Measurements from ENCODE around the gene GNS.

Gene GNS

DNA sequence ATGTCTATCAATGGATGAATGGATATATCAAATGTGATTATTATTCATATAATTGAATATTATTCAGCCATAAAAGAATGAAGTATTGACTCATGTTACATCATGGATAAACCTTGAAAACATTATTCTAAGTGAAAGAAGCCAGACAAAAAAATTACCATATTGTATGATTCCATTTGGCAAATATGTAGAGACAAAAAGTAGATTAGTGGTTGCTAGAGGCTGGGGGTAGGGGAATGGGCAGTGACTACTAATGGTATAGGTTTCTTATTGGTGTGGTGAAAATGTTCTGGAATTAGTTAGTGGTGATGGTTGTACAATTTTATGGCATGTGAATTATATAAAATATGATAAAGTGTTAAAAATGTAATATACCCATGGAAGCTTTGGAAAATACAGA lies 31.8 kb upstream of the GNS start:
- Histone ChIP-seq H3K36me3 (ENCODE audit: control insufficient read depth in 4 of 4, insufficient read depth in 4 of 4, low read length in 3 of 4) (no peaks in the 10 kb centered on the region), H3K27me3 (replicated peaks in 2 of 5; ENCODE audit: control insufficient read depth in 4 of 5, insufficient read depth in 5 of 5, low read length in 4 of 5) (no peaks in the 10 kb centered on the region), H3K27ac (ENCODE audit: insufficient read depth in 1 of 2, low read depth in 1 of 2, low read length in 2 of 2, poor library complexity in 1 of 2, severe bottlenecking in 2 of 2) (no peak overlapping the region), H3K4me1 (ENCODE audit: control extremely low read depth in 1 of 4, control insufficient read depth in 4 of 4, insufficient read depth in 4 of 4, low read length in 3 of 4) (no peaks in the 10 kb centered on the region), H3K4me3 (ENCODE audit: control insufficient read depth in 1 of 7, extremely low read depth in 1 of 7, insufficient read depth in 4 of 7, low read depth in 2 of 7, low read length in 6 of 7) (no peak overlapping the region), H3K9me3 (ENCODE audit: control extremely low read depth in 1 of 5, control insufficient read depth in 4 of 5, insufficient read depth in 2 of 5, low read depth in 1 of 5, low read length in 4 of 5) (no peaks in the 10 kb centered on the region)
- ChIA-PET CTCF (interaction anchor here (2.1 kb wide), 1 partner anchor 9 kb away, joined by 8 read pairs; no protein-coding TSS in a partner anchor), POLR2A (no interaction called here)
- DNase-seq = no peak

DNA sequence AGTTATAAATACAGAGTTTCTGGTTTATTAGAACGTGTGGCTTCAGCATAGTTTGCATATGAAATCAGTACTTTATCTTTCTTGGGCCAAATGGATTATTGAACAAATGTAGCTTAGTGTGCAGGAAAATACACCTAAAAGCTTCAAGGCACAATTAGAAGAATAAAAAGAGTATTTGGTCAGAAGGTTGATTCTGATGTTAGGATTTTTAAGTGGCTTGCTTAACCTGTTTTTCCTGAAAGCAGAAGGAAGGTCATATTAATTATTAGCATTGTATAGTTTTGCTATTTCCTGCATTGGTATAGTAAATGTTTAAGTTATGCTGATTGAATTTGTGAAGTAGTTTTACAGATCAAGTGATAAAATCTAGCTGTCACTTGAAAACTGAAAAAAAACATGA lies 31.0 kb upstream of the GNS start:
- 100% methylated on average over 1 of the region's 1 CpG for WGBS (ENCODE audit: insufficient coverage)

DNA sequence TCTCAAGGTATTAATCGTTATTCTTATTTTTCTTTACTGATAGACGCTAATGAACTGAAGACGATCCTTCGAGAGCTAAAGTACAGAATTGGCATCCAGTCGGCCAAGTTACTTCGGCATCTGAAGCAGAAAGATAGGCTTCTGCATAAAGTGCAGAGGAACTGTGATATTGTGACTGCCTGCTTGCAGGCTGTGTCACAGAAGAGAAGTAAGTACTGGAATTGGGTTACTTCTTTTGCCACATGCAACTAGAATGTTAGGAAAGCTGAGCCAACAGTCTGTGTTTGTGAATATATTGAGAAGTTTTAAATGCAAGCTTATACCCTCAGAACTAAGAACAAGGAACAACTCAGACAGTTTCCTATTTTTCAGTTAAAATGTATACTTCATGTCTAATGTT lies 26.6 kb upstream of the GNS start:
- no peak overlapping the region for H3K27ac ChIP-seq (ENCODE audit: insufficient read depth in 1 of 2, low read depth in 1 of 2, low read length in 2 of 2, poor library complexity in 1 of 2, severe bottlenecking in 2 of 2)
- H3K27me3 ChIP-seq (replicated peaks in 2 of 5; ENCODE audit: control insufficient read depth in 4 of 5, insufficient read depth in 5 of 5, low read length in 4 of 5) = peaks cover 2 to 19% (median 14%) of the 10 kb centered on the region in 5 experiments
- peaks cover 6 to 20% (median 18%) of the 10 kb centered on the region in 4 experiments for H3K4me1 ChIP-seq (ENCODE audit: control extremely low read depth in 1 of 4, control insufficient read depth in 4 of 4, insufficient read depth in 4 of 4, low read length in 3 of 4)
- WGBS (ENCODE audit: insufficient coverage) = 98% methylated on average over 6 of the region's 6 CpGs
- no peak overlapping the region for H3K4me3 ChIP-seq (ENCODE audit: control insufficient read depth in 1 of 7, extremely low read depth in 1 of 7, insufficient read depth in 4 of 7, low read depth in 2 of 7, low read length in 6 of 7)
- ChIA-PET POLR2A (no interaction called here), CTCF (interaction anchor here (4.1 kb wide), 1 partner anchor 11 kb away, joined by 24 read pairs; no protein-coding TSS in a partner anchor)
- no peaks in the 10 kb centered on the region for H3K36me3 ChIP-seq (ENCODE audit: control insufficient read depth in 4 of 4, insufficient read depth in 4 of 4, low read length in 3 of 4)
- no peaks in the 10 kb centered on the region for H3K9me3 ChIP-seq (ENCODE audit: control extremely low read depth in 1 of 5, control insufficient read depth in 4 of 5, insufficient read depth in 2 of 5, low read depth in 1 of 5, low read length in 4 of 5)
- no peak for DNase-seq

More for the DNA sequence above, 31.0 kb upstream of the GNS start:
- Histone ChIP-seq H3K36me3 (ENCODE audit: control insufficient read depth in 4 of 4, insufficient read depth in 4 of 4, low read length in 3 of 4) (no peaks in the 10 kb centered on the region), H3K4me3 (ENCODE audit: control insufficient read depth in 1 of 7, extremely low read depth in 1 of 7, insufficient read depth in 4 of 7, low read depth in 2 of 7, low read length in 6 of 7) (no peak overlapping the region), H3K4me1 (ENCODE audit: control extremely low read depth in 1 of 4, control insufficient read depth in 4 of 4, insufficient read depth in 4 of 4, low read length in 3 of 4) (no peaks in the 10 kb centered on the region), H3K27ac (ENCODE audit: insufficient read depth in 1 of 2, low read depth in 1 of 2, low read length in 2 of 2, poor library complexity in 1 of 2, severe bottlenecking in 2 of 2) (no peak overlapping the region), H3K27me3 (replicated peaks in 2 of 5; ENCODE audit: control insufficient read depth in 4 of 5, insufficient read depth in 5 of 5, low read length in 4 of 5) (peaks cover 0 to 2% (median 0%) of the 10 kb centered on the region in 5 experiments), H3K9me3 (ENCODE audit: control extremely low read depth in 1 of 5, control insufficient read depth in 4 of 5, insufficient read depth in 2 of 5, low read depth in 1 of 5, low read length in 4 of 5) (no peaks in the 10 kb centered on the region)
- ChIA-PET CTCF (interaction anchor here (1.6 to 2.1 kb wide), 2 partner anchors 8 to 12 kb away, joined by 5 to 8 read pairs; no protein-coding TSS in a partner anchor), POLR2A (no interaction called here)
- DNase-seq = no peak

DNA sequence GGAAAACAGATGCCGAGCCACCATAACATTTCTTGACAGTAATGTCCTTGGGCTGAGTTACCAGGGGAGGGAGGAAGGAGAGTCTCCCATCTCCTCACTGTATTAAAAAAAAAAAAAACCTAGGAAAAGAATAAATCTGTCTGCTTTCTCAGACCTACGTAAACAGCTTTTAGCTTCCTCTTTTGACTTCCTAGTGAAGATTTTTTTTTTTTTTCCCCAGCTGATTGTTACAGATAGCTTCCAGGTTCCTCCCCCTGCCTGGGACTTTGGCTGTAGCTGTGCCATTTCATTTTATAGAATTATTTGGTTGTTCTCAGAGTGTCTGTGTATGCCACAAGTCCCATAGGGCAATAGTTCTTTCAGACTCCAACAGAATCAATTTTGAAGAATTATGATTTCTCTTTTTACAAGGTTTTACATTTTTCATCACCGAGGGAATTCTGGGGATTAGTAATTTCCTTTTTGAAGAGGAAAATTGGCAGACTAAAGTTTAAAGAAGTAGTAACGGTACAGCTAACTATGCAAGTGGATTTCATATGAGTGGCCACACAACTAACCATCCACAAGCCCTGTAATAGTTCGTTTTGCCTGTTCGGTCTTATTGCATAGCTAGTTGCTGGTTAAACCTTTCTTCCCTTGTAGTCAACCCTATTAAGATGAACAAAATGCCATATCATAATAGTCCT lies 23.1 kb upstream of the GNS start:
- POLR2A ChIA-PET = interaction anchor here (0.6 to 1.0 kb wide), 2 partner anchors 16 to 25 kb away, joined by 3 to 7 read pairs; no protein-coding TSS in a partner anchor
- no peak overlapping the region for H3K27ac ChIP-seq (ENCODE audit: insufficient read depth in 1 of 2, low read depth in 1 of 2, low read length in 2 of 2, poor library complexity in 1 of 2, severe bottlenecking in 2 of 2)
- H3K27me3 ChIP-seq (replicated peaks in 2 of 5; ENCODE audit: control insufficient read depth in 4 of 5, insufficient read depth in 5 of 5, low read length in 4 of 5) = peaks cover 12 to 47% (median 24%) of the 10 kb centered on the region in 5 experiments

DNA sequence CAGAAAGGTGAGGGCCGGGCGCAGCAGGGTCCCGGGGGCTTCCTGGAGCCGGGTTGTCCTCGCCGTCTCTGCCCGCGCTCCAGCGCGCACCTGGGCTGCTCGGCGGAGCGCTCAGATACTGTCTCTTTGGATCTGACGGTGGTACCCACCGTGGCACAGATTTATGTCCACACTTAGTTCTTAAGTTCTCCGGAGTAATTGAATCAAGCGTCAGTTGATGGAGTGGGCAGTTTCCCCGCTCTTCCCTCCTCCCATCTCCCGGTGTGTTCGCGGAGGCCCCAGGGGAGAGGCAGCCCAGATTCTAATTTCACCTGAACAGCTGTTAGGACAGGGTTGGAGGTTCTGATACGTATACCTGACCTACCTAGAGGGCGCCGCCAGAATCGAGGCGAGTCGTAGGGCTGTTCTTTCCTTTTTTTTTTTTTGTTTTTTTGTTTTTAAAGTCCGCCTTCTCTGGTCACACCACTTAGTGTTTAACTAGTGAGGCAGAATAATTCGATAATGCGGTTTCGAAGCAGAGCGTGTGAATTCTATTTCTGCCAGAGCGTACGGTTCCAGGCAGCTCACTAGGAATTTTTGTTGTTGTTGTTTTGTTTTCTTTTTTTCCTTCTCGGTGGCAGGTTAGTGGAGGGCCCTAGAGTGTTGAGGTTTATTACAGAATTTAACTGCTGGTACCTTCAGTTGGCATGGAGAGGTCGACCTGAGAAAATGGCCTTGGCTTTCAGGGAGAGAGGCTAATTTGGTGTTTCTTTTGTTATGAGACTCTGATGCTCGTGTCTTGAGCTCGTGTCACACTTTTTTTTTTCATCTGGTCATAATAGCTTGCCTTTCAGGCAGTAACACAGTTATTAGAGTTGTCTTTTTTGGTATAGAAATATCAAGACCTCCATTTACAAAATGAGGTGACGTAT lies 22.3 kb upstream of the GNS start:
- H3K4me3 ChIP-seq (ENCODE audit: control insufficient read depth in 1 of 7, extremely low read depth in 1 of 7, insufficient read depth in 4 of 7, low read depth in 2 of 7, low read length in 6 of 7) = peak overlapping the region in 6 of 7 experiments; percentile 32 to 72 (median 55)
- ChIA-PET POLR2A (no interaction called here), CTCF (interaction anchor here (0.7 to 4.4 kb wide), 6 partner anchors 10 to 826 kb away, joined by 3 to 23 read pairs (median 6); no protein-coding TSS in a partner anchor)
- 4% methylated on average over 27 of the region's 39 CpGs for WGBS (ENCODE audit: insufficient coverage)
- H3K9me3 ChIP-seq (ENCODE audit: control extremely low read depth in 1 of 5, control insufficient read depth in 4 of 5, insufficient read depth in 2 of 5, low read depth in 1 of 5, low read length in 4 of 5) = peaks cover 0 to 11% (median 0%) of the 10 kb centered on the region in 5 experiments
- H3K4me1 ChIP-seq (ENCODE audit: control extremely low read depth in 1 of 4, control insufficient read depth in 4 of 4, insufficient read depth in 4 of 4, low read length in 3 of 4) = peaks cover 6 to 29% (median 26%) of the 10 kb centered on the region in 4 experiments
- no peaks in the 10 kb centered on the region for H3K36me3 ChIP-seq (ENCODE audit: control insufficient read depth in 4 of 4, insufficient read depth in 4 of 4, low read length in 3 of 4)
- H3K27ac ChIP-seq (ENCODE audit: insufficient read depth in 1 of 2, low read depth in 1 of 2, low read length in 2 of 2, poor library complexity in 1 of 2, severe bottlenecking in 2 of 2) = no peak overlapping the region
- DNase-seq = peak in 2 of 3 donors; percentile 9 to 22
- H3K27me3 ChIP-seq (replicated peaks in 2 of 5; ENCODE audit: control insufficient read depth in 4 of 5, insufficient read depth in 5 of 5, low read length in 4 of 5) = peaks cover 15 to 47% (median 24%) of the 10 kb centered on the region in 5 experiments

More for the DNA sequence above, 23.1 kb upstream of the GNS start:
- CTCF ChIA-PET = interaction anchor here (0.7 to 4.4 kb wide), 6 partner anchors 9 to 825 kb away, joined by 3 to 23 read pairs (median 6); no protein-coding TSS in a partner anchor
- Histone ChIP-seq H3K9me3 (ENCODE audit: control extremely low read depth in 1 of 5, control insufficient read depth in 4 of 5, insufficient read depth in 2 of 5, low read depth in 1 of 5, low read length in 4 of 5) (peaks cover 0 to 3% (median 0%) of the 10 kb centered on the region in 5 experiments), H3K4me3 (ENCODE audit: control insufficient read depth in 1 of 7, extremely low read depth in 1 of 7, insufficient read depth in 4 of 7, low read depth in 2 of 7, low read length in 6 of 7) (peak overlapping the region in 4 of 7 experiments; percentile 26 to 38 (median 29)), H3K4me1 (ENCODE audit: control extremely low read depth in 1 of 4, control insufficient read depth in 4 of 4, insufficient read depth in 4 of 4, low read length in 3 of 4) (peaks cover 6 to 29% (median 26%) of the 10 kb centered on the region in 4 experiments), H3K36me3 (ENCODE audit: control insufficient read depth in 4 of 4, insufficient read depth in 4 of 4, low read length in 3 of 4) (no peaks in the 10 kb centered on the region)
- peak; percentile 76 to 85 (median 77) for DNase-seq
- 36% methylated on average over 3 of the region's 6 CpGs for WGBS (ENCODE audit: insufficient coverage)

DNA sequence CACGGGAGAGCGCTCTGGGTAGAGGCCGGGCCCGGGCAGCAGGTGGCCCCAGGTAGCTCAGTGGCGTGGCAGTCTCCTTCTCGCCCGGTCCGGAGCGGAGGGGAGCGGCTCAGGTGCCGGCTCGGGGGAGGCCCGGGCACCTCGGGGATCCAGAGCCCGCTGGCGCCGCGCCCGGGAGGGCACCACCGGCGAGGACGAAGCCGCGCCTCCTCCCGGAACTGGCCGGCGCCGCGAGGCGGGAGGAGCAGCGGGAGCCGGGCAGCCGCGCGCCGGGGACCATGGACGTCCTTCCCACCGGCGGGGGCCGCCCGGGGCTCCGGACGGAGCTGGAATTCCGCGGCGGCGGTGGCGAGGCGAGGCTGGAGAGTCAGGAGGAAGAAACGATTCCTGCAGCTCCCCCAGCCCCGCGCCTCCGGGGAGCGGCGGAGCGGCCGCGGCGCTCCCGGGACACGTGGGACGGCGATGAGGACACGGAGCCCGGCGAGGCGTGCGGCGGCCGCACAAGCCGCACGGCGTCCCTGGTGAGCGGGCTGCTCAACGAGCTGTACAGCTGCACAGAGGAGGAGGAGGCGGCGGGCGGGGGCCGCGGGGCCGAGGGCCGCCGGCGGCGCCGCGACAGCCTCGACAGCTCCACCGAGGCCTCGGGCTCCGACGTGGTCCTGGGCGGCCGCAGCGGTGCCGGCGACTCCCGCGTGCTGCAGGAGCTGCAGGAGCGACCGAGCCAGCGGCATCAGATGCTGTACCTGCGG lies 21.5 kb upstream of the GNS start:
- ChIA-PET CTCF (interaction anchor here (1.4 to 4.4 kb wide), 3 partner anchors 10 to 21 kb away, joined by 3 to 23 read pairs (median 8); no protein-coding TSS in a partner anchor), POLR2A (no interaction called here)
- peaks cover 6 to 29% (median 26%) of the 10 kb centered on the region in 4 experiments for H3K4me1 ChIP-seq (ENCODE audit: control extremely low read depth in 1 of 4, control insufficient read depth in 4 of 4, insufficient read depth in 4 of 4, low read length in 3 of 4)
- H3K9me3 ChIP-seq (ENCODE audit: control extremely low read depth in 1 of 5, control insufficient read depth in 4 of 5, insufficient read depth in 2 of 5, low read depth in 1 of 5, low read length in 4 of 5) = peaks cover 0 to 17% (median 3%) of the 10 kb centered on the region in 5 experiments
- WGBS (ENCODE audit: insufficient coverage) = under 1% methylated on average over 91 of the region's 103 CpGs
- no peaks in the 10 kb centered on the region for H3K36me3 ChIP-seq (ENCODE audit: control insufficient read depth in 4 of 4, insufficient read depth in 4 of 4, low read length in 3 of 4)
- peaks cover 15 to 47% (median 24%) of the 10 kb centered on the region in 5 experiments for H3K27me3 ChIP-seq (replicated peaks in 2 of 5; ENCODE audit: control insufficient read depth in 4 of 5, insufficient read depth in 5 of 5, low read length in 4 of 5)
- H3K4me3 ChIP-seq (ENCODE audit: control insufficient read depth in 1 of 7, extremely low read depth in 1 of 7, insufficient read depth in 4 of 7, low read depth in 2 of 7, low read length in 6 of 7) = peak overlapping the region; percentile 41 to 72 (median 57)
- DNase-seq = peak in 2 of 3 donors; percentile 28 to 43
- H3K27ac ChIP-seq (ENCODE audit: insufficient read depth in 1 of 2, low read depth in 1 of 2, low read length in 2 of 2, poor library complexity in 1 of 2, severe bottlenecking in 2 of 2) = no peak overlapping the region
